Neural progenitor cell (in vitro differentiated cells): ENCODE data around the gene HEMGN. TPM values are rescaled to one million over a fixed set of nuclear protein-coding genes. Genes with fewer than 3 reads are reported as not detected.

Experiments
- DNase-seq: peaks from one replicate; pipeline ENCODE4 v3.0.0-alpha.2; 2016; ENCODE audit warnings: low spot score
- H2AFZ ChIP-seq: fragments of 200-600 bp; sonication (generic); replicated peaks from 2 replicates; pipeline ENCODE4 v1.6.1; 2016; ENCODE audit warnings: antibody characterized with exemption
- H3F3A ChIP-seq: fragments of 200-600 bp; sonication (generic); 2 replicates; pipeline ENCODE4 v1.6.1; 2016; ENCODE audit warnings: antibody characterized with exemption, low read depth
- H3K27ac ChIP-seq: fragments of 200-600 bp; sonication (generic); 2 replicates; pipeline ENCODE4 v1.5.1; 2016; ENCODE audit warnings: mild to moderate bottlenecking
- H3K27me3 ChIP-seq: fragments of 200-600 bp; sonication (generic); 2 replicates; pipeline ENCODE4 v1.6.1; 2016; ENCODE audit warnings: mild to moderate bottlenecking, moderate library complexity
- H3K36me3 ChIP-seq: fragments of 200-600 bp; sonication (generic); 2 replicates; pipeline ENCODE4 v1.5.1; 2016
- H3K4me1 ChIP-seq: fragments of 200-600 bp; sonication (generic); 2 replicates; pipeline ENCODE4 v1.6.1; 2016; ENCODE audit warnings: mixed run types
- H3K4me2 ChIP-seq: fragments of 200-600 bp; sonication (generic); 2 replicates; pipeline ENCODE4 v1.6.1; 2016
- H3K4me3 ChIP-seq: fragments of 200-600 bp; sonication (generic); 2 replicates; pipeline ENCODE4 v1.5.1; 2016
- H3K79me2 ChIP-seq: fragments of 200-600 bp; sonication (generic); 2 replicates; pipeline ENCODE4 v1.6.1; 2016; ENCODE audit warnings: low read depth
- H3K9ac ChIP-seq: fragments of 200-600 bp; sonication (generic); 2 replicates; pipeline ENCODE4 v1.6.1; 2016
- H3K9me3 ChIP-seq: fragments of 200-600 bp; sonication (generic); 2 replicates; pipeline ENCODE4 v1.5.1; 2016; ENCODE audit warnings: low read depth
- H4K20me1 ChIP-seq: fragments of 200-600 bp; sonication (generic); 2 replicates; pipeline ENCODE4 v1.6.1; 2016; ENCODE audit warnings: low read depth
- H3K27ac Mint-ChIP-seq: 3 replicates; pipeline ENCODE4 v1.8.0; 2021; ENCODE audit warnings: mixed read lengths
- H3K27me3 Mint-ChIP-seq: 2 replicates; pipeline ENCODE4 v1.8.0; 2022; ENCODE audit warnings: low read depth, mild to moderate bottlenecking, inconsistent platforms, moderate library complexity, mixed read lengths; ENCODE audit not compliant: insufficient read depth
- H3K36me3 Mint-ChIP-seq: 3 replicates; pipeline ENCODE4 v1.8.0; 2021; ENCODE audit warnings: mixed read lengths
- H3K4me1 Mint-ChIP-seq: 3 replicates; pipeline ENCODE4 v1.8.0; 2021; ENCODE audit warnings: mixed read lengths
- H3K4me3 Mint-ChIP-seq: 3 replicates; pipeline ENCODE4 v1.8.0; 2021; ENCODE audit warnings: mild to moderate bottlenecking, moderate library complexity, mixed read lengths
- H3K9me3 Mint-ChIP-seq: 3 replicates; pipeline ENCODE4 v1.8.0; 2020; ENCODE audit warnings: mixed read lengths
- CTCF ChIP-seq: fragments of 200-600 bp; sonication (generic); IDR thresholded peaks from 2 replicates; pipeline ENCODE4 v1.5.1; 2017; ENCODE audit warnings: antibody characterized with exemption, mild to moderate bottlenecking
- EZH2 ChIP-seq: fragments of 200-600 bp; sonication (generic); IDR thresholded peaks from 2 replicates; pipeline ENCODE4 v1.6.1; 2017; ENCODE audit warnings: antibody characterized with exemption, mild to moderate bottlenecking, moderate library complexity
- EZH2phosphoT487 ChIP-seq: fragments of 200-600 bp; sonication (generic); IDR thresholded peaks from 2 replicates; pipeline ENCODE4 v1.6.1; 2017; ENCODE audit warnings: antibody characterized with exemption
- total RNA-seq: library from RNA; depleted of rRNA; stranded (reverse); fragments of >200 nt; gene quantifications from 2 replicates; pipeline ENCODE4 v1.2.3, GENCODE V29; 2015; ENCODE audit warnings: low replicate concordance

The HEMGN gene
- total RNA-seq, 1 donor from 2014 or later = not detected

GRCh38 chr9:97923529-97924108 is 14.4 kb downstream of the HEMGN start:
- Histone ChIP-seq H3K36me3 (no peaks in the 10 kb centered on the region), H3F3A (peaks cover 12% of the 10 kb centered on the region), H3K79me2 (peaks cover 4% of the 10 kb centered on the region), H3K27me3 (peaks cover 61% of the 10 kb centered on the region), H4K20me1 (no peaks in the 10 kb centered on the region), H3K4me1 (no peaks in the 10 kb centered on the region), H3K4me2 (peak overlapping the region; percentile 74), H3K9me3 (no peaks in the 10 kb centered on the region), H3K27ac (no peak overlapping the region), H3K4me3 (no peak overlapping the region), H3K9ac (no peak overlapping the region), H2AFZ (peak overlapping the region; percentile 12)
- Mint-ChIP-seq H3K27ac (no peak overlapping the region), H3K4me3 (peak overlapping the region; percentile 76), H3K36me3 (no peaks in the 10 kb centered on the region), H3K27me3 (peaks cover 19% of the 10 kb centered on the region), H3K9me3 (peaks cover 3% of the 10 kb centered on the region), H3K4me1 (peaks cover 19% of the 10 kb centered on the region)
- TF ChIP-seq EZH2phosphoT487 (no peak), EZH2 (no peak), CTCF (peak; percentile 75)
- DNase-seq = peak; percentile 79

- Mint-ChIP-seq H3K27me3 (peaks cover 19% of the 10 kb centered on the region), H3K4me3 (peak within 1 kb of the TSS; percentile 92), H3K4me1 (peaks cover 19% of the 10 kb centered on the region), H3K36me3 (no peaks in the 10 kb centered on the region), H3K27ac (peak within 1 kb of the TSS; percentile 99), H3K9me3 (peaks cover 3% of the 10 kb centered on the region)
- Histone ChIP-seq H3K36me3 (no peaks in the 10 kb centered on the region), H3K27ac (peak within 1 kb of the TSS; percentile 84), H3K79me2 (peaks cover 4% of the 10 kb centered on the region), H3K4me2 (peak within 1 kb of the TSS; percentile 74), H4K20me1 (no peaks in the 10 kb centered on the region), H3F3A (peaks cover 12% of the 10 kb centered on the region), H3K9me3 (no peaks in the 10 kb centered on the region), H3K27me3 (peaks cover 47% of the 10 kb centered on the region), H3K9ac (peak within 1 kb of the TSS; percentile 46), H3K4me3 (peak within 1 kb of the TSS; percentile 55), H3K4me1 (no peaks in the 10 kb centered on the region), H2AFZ (peak within 1 kb of the TSS; percentile 94)
- peak; percentile 72 for TF ChIP-seq CTCF
- TF ChIP-seq EZH2phosphoT487 = no peak
- peak; percentile 39 for TF ChIP-seq EZH2
- DNase-seq = peak; percentile 98
Observed at GRCh38 chr9:97921959-97922724, 15.8 kb downstream of the HEMGN start, which contains the start of gene TRMO. Gene TRMO (minus strand): TSS chr9:97922500. CDS start chr9:97922493, 7 bp downstream.

GRCh38 chr9:97919217-97919813 is 18.7 kb downstream of the HEMGN start:
- H3K36me3 Mint-ChIP-seq = no peaks in the 10 kb centered on the region
- no peak overlapping the region for H3K27ac Mint-ChIP-seq
- no peak for TF ChIP-seq EZH2phosphoT487
- TF ChIP-seq EZH2 = no peak
- TF ChIP-seq CTCF = no peak
- peaks cover 19% of the 10 kb centered on the region for H3K4me1 Mint-ChIP-seq
- peaks cover 19% of the 10 kb centered on the region for H3K27me3 Mint-ChIP-seq
- Histone ChIP-seq H4K20me1 (no peaks in the 10 kb centered on the region), H3K27me3 (peaks cover 18% of the 10 kb centered on the region), H3K4me1 (no peaks in the 10 kb centered on the region), H3K9me3 (no peaks in the 10 kb centered on the region), H3K79me2 (peaks cover 4% of the 10 kb centered on the region), H3K9ac (no peak overlapping the region), H3K27ac (no peak overlapping the region), H2AFZ (no peak overlapping the region), H3K4me3 (no peak overlapping the region), H3K36me3 (no peaks in the 10 kb centered on the region), H3K4me2 (no peak overlapping the region), H3F3A (peaks cover 12% of the 10 kb centered on the region)
- DNase-seq = no peak
- no peak overlapping the region for H3K4me3 Mint-ChIP-seq
- peaks cover 3% of the 10 kb centered on the region for H3K9me3 Mint-ChIP-seq
